HG03442 (cell line): ENCODE measurements around the gene PRIMPOL.
"Not testable (repeated sequence)": the region's sequence is repeated elsewhere in the genome, so short reads cannot be mapped to it uniquely, and the experiment has no call there.

Source experiments
- ATAC-seq: cut with Tn5 transposase; IDR thresholded peaks from one replicate; pipeline ENCODE4 v1.9.1; 2021; ENCODE audit warnings: mild to moderate bottlenecking, moderate library complexity; ENCODE audit not compliant: unreplicated experiment

PRIMPOL gene

GRCh38 chr4:184649026-184649970 lies at the start of gene PRIMPOL, which contains the start of gene CASP3:
Gene PRIMPOL, plus strand, starts transcription at chr4:184649738. Its CDS starts 7,403 bp downstream, at chr4:184657141.
Gene CASP3, minus strand, starts transcription at chr4:184649447. Its CDS starts 10,994 bp downstream, at chr4:184638453.
- peak; percentile 81 for ATAC-seq

DNA sequence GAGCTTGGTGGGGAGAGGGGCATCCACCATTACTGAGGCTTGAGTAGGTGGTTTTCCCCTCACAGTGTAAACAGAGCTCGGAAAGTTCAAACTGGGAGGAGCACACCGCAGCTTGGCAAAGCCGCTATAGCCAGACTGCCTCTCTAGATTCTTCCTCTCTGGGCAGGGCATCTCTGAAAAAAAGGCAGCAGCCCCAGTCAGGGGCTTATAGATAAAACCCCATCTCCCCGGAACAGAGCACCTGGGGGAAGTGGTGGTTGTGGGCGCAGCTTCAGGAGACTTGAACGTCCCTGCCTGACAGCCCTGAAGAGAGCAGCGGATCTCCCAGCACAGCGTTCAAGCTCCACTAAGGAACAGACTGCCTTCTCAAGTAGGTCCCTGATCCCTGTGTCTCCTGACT lies 48.6 kb upstream of the PRIMPOL start:
- ATAC-seq, result not testable (repeated sequence)

- ATAC-seq, result not testable (repeated sequence)
These were observed 46.7 kb upstream of the PRIMPOL start for GRCh38 chr4:184602857-184603256.

DNA sequence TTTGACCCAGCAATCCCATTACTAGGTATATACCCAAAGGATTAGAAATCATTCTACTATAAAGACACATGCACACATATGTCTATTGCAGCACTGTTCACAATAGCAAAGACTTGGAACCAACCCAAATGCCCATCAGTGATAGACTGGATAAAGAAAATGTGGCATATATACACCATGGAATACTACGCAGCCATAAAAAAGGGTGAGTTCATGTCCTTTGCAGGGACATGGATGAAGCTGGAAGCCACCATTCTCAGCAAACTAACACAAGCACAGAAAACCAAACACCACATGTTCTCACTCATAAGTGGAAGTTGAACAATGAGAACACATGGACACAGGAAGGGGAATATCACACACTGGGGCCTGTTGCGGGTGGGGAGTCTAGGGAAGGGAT lies 42.1 kb upstream of the PRIMPOL start:
- not testable (repeated sequence) for ATAC-seq

- ATAC-seq, result no peak
These were observed 37.5 kb upstream of the PRIMPOL start for GRCh38 chr4:184612074-184612473.

DNA sequence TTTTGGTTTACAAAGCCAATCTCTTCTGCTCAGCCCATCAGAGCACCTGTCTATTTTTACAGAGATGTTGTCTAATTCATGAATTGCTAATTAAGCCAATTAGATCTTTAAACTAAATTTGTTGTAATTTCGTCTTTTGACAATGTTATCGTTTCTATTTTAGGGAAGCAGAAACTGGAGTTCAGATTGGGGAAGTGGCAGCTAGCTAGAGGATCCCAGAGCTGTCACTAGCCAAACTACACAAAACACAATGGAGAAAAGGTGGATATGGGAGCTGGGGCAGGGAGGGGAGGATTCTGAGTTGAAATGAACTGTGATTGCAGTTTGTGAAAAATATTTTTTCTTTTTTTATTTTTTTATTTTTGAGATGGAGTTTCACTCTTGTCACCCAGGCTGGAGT lies 36.1 kb upstream of the PRIMPOL start:
- no peak for ATAC-seq

DNA sequence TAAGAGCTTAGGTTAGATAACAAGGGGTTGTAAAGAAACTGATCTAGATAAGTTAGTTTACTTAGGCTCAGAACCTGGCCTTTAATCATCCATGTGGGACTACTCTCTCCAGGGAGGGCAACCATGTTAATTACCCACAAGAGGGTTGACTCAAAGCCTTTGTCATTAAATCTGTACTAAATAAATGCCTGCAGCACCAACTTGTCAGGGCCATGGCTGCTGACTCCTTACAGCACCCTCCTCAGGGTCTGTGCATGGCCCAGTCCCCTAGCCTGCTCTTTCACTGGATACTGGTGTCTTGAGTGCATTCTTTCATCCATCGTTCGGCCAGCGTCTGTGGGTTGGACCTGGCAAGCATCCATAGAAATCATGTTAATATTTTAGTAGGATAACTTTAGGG lies 35.0 kb upstream of the PRIMPOL start:
- no peak for ATAC-seq

DNA sequence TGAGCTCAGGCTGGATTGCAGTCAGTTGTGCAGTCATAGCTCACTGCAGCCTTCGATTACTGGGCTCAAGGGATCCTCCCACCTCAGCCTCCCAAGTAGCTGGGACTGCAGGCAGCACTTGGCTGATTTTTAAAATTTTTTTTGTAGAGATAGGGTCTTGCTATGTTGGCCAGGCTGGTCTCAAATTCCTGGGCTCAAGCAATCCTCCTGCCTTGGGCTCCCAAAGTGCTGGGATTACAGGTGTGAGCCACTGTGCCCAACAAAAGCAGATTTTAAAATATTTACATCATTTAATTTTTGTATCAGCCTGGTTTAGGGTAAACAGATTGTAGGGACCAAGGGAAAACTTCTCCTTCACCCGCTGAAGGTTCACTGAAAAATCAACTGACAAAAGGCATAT lies 33.4 kb upstream of the PRIMPOL start:
- ATAC-seq, result not testable (repeated sequence)

- ATAC-seq, result peak; percentile 83
These were observed 32.6 kb upstream of the PRIMPOL start for GRCh38 chr4:184616633-184617551.

DNA sequence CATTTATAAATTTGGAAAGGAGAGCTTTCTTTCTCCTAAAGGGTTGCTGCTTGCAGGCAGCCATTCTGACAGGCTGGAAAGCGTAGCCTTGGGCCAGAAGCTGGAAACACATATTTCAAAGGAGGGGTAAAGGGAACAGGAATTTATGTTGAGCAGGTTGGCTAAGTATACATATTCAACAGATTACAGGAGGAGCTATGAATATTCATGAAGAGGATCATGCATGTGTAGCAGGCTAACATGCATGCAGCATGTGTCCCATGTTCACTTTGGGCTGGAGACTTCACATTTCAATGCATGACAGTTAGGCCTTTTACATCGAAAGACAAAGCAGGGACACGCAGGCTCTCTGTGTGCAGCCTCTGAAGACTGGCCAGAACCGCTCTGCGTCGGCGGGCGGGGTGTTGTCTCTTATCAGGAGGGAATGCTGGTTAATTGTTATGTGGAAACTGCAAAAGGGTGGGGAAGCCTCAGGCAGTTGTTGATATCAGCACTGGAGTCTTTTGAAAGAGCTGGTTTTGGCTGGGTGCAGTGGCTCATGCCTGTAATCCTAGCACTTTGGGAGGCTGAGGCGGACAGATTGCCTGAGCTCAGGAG lies 31.8 kb upstream of the PRIMPOL start:
- ATAC-seq, result no peak

DNA sequence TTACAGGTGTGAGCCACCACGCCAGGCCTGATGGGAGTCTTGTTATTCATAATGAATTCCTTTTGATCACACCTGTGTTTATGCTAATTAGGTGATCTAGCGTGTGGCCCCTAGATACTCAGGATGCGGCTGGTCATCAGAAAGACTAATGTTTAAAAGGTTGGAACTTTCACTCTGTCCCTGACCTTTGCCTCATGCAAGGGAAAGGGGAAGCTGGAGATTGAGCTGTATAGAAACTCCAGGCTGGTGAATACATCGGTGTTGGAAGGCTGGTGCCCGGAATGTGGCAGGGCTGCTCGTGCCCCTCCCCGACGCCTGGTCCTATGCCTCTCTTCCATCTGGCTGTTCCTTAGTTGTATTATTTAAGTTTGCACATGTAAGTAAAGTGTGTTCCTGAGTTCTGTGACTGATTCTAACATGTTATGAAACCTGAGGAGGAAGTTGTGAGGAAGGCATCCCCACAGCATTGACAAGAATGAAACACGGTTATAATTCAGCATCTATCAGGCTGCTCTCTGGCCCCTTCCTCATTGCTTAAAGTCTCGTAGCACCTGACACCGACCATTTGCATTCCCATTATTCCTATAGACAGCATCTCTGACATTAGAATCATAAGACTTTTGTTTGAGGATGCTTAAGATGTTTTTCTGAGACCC lies 29.2 kb upstream of the PRIMPOL start:
- ATAC-seq, result no peak

DNA sequence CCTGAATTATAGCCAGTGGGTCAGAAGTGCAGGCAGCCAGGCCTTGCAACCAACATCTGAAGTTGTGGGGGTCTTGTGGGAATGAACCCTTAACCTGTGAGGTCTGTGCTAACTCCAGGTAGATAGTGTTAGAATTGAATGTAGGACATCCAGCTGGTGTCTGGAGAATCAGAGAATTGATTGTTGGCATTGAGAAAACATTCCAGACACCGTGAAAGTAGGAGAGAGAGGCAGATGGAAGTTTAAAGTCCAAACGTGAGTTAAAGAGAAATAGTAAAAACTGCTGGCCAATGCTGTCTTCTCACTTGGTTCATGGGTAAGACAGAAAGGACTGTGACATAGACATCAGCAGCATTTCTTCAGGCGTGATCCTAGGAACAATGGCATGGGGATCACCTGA lies 28.0 kb upstream of the PRIMPOL start:
- no peak for ATAC-seq

DNA sequence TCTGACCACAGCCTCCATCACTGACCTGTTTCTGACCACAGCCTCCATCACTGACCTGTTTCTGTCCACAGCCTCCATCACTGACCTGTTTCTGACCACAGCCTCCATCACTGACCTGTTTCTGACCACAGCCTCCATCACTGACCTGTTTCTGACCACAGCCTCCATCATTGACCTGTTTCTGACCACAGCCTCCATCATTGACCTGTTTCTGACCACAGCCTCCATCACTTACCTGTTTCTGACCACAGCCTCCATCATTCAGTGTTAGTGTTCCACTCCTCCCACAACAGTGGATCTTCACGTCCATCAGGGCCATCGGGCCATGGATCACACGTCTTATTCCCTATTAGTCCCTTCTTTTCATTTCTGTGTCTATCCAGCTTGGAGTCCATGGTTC lies 25.0 kb upstream of the PRIMPOL start:
- not testable (repeated sequence) for ATAC-seq

DNA sequence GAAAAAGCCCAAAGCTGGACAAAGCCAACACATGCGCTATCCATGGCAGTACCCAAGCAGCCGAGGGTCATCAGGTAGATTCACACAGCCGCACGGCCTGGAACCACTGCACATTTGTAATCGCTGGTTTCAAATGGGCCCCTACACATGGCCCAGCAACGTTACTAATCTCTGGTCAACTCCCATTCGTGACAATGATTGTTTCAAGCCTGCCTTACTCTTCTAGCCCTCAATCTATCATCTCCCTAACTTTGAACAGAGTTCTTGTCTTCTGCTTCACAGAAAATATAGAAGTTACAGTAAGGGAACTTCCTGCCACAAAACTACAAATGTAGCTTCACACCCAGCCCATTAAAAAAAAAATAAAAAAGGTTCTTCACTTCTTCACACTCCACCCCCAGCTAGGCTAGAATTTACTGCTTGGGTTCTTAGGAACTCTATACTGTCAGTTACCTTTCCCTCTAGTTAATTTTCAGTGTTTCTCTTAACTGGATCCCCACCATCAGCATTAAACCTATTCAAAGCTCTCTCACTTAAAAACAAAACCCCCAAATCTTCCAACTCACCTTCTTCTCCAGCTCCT lies 24.5 kb upstream of the PRIMPOL start:
- no peak for ATAC-seq

DNA sequence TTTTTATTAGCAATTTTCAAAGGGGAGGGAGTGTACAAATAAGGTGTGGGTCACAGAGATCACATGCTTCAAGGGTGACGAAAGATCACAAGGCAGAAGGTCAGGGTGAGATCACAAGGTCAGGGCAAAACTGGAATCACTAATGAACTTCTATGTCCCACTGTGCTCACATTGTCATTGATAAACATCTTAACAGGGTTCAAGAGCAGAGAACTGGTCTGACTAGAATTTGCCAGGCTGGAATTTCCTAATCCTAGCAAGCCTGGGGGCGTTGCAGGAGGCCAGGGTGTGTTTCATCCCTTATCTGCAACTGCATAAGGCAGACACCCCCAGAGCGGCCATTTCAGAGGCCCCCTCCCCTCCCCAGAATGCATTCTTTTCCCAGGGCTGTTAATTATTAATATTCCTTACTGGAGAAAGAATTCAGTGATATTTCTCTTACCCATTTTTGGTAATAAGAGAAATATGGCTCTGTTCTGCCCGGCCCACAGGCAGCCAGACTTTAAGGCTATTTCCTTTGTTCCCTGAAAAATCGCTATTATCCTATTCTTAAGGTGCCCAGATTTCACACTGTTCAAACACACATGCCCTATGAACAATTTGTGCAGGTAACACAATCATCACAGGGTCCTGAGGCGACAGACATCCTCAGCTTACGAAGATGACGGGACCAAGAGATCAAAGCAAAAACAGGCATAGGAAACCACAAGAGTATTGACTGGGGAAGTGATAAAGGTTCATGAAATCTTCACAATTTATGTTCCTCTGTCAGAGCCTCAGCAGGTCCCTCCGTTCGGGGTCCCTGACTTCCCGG lies 23.5 kb upstream of the PRIMPOL start:
- ATAC-seq, result not testable (repeated sequence)

DNA sequence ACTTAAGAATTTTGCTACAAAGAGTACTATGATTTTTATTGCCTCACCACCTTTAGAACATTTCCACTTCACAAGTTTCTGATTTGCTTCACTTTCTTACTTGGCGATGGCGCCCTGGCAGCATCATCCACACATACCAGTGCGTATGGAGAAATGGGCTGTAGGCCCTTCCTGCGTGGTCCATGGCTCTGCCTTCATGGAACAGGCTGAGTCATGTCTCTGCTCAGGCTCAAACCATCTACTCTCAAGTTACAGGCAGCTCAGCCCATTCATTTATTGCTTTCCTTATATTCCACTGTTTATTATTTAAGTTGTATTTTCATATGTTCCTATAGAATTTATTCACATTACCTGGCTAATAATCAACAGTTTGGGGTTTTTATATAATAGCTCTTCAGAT lies 21.4 kb upstream of the PRIMPOL start:
- no peak for ATAC-seq

DNA sequence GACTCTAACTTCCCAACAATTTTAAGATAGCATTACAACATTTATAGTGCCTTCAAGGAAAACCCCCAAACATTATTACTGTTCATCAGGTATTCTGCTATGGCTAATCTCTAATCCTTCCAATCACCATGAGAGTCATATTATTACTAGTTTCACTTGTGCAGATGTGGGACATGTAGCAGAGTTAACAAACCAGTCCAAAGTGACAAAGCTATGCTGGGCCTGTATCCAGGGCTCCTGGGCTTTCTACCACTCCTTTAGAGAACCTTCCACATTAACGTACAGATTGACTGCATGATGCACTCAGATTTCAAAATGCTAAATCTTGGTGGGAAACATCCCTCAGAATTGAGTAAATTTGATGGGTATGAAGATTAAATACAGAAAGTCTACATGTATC lies 16.7 kb upstream of the PRIMPOL start:
- no peak for ATAC-seq

DNA sequence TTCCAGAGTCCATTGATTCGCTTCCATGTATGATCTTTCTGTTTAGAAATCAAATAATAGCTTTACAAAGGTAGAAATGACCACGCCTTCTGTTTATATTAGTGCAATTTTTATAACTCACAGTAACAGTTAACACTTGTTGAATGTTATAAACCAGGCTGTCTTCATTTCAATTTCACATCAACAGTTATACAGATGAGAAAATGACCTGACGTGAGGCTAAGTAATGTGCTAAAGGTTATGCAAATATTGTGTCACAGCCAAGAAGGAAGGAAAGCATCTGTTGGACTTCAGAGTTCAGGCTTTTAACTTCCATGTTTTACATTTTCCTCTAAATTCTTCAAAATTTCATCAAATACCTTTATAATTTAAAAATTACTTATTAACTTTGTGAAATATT lies 14.2 kb upstream of the PRIMPOL start:
- ATAC-seq, result no peak

- no peak for ATAC-seq
These were observed 13.4 kb upstream of the PRIMPOL start for GRCh38 chr4:184636144-184636543.
